Tibial nerve (tissue), 4 donors: ENCODE data around the gene PDSS2.

Source experiments
- CTCF ChIP-seq, 5 experiments: fragments of 200-600 bp in 3 of 5; fragments of 450-650 bp in 2 of 5; sonication (generic) in 3 of 5; IDR thresholded peaks; one replicate each; pipeline ENCODE4 v1.5.1; 2016 to 2019; ENCODE audit warnings: antibody characterized with exemption in 5 of 5, mild to moderate bottlenecking in 3 of 5, moderate library complexity in 2 of 5
- EP300 ChIP-seq, 2 donors: sonication (generic); formaldehyde crosslinking; IDR thresholded peaks; one replicate each; pipeline ENCODE4 v1.6.1; 2017; ENCODE audit warnings: antibody characterized with exemption in 2 of 2, mild to moderate bottlenecking in 1 of 2
- POLR2A ChIP-seq, 2 donors: fragments of 450-650 bp; IDR thresholded peaks; one replicate each; pipeline ENCODE4 v1.6.1; 2017; ENCODE audit warnings: antibody characterized with exemption in 2 of 2, mild to moderate bottlenecking in 2 of 2, moderate library complexity in 2 of 2

- TF ChIP-seq CTCF (IDR thresholded peaks at IDR 0.05) = no peak
- no peak for TF ChIP-seq POLR2A (IDR thresholded peaks at IDR 0.05)
- no peak for TF ChIP-seq EP300 (IDR thresholded peaks at IDR 0.05)
These were observed 145.6 kb downstream of the PDSS2 start for GRCh38 chr6:107313776-107314175.
